GM19193 (cell line): ENCODE measurements around the gene TEN1.

Source experiments
- POLR2A ChIP-seq: IDR thresholded peaks from 4 replicates; pipeline ENCODE4 v1.6.1; 2011; ENCODE audit not compliant: insufficient read depth, insufficient read length; ENCODE audit errors: extremely low read depth

Gene TEN1

GRCh38 chr17:75978938-75979704 is at the start of gene TEN1, which contains the start of gene ACOX1:
TSS of gene TEN1 (plus strand) at chr17:75979240. CDS start at chr17:75986193, 6,953 bp downstream.
TSS of gene ACOX1 (minus strand) at chr17:75979166. CDS start at chr17:75979073, 93 bp downstream.
- TF ChIP-seq POLR2A: peak; percentile 92

GRCh38 chr17:75931062-75931461 is 48.0 kb upstream of the TEN1 start:
- no peak for TF ChIP-seq POLR2A

- no peak for TF ChIP-seq POLR2A
Observed at GRCh38 chr17:75932852-75933251, 46.2 kb upstream of the TEN1 start.

- no peak for TF ChIP-seq POLR2A
Observed at GRCh38 chr17:75933808-75934207, 45.2 kb upstream of the TEN1 start.

- no peak for TF ChIP-seq POLR2A
Observed at GRCh38 chr17:75937652-75938051, 41.4 kb upstream of the TEN1 start.

GRCh38 chr17:75940727-75941441 is 38.2 kb upstream of the TEN1 start, which contains the start of gene FBF1:
TSS of gene FBF1 (minus strand) at chr17:75941042. CDS start at chr17:75938149, 2,893 bp downstream.
- peak; percentile 82 for TF ChIP-seq POLR2A

- TF ChIP-seq POLR2A: no peak
Observed at GRCh38 chr17:75941442-75941819, 37.6 kb upstream of the TEN1 start.

GRCh38 chr17:75942473-75942872 is 36.6 kb upstream of the TEN1 start:
- no peak for TF ChIP-seq POLR2A

- TF ChIP-seq POLR2A: no peak
Observed at GRCh38 chr17:75943491-75943890, 35.5 kb upstream of the TEN1 start.

- TF ChIP-seq POLR2A: no peak
Observed at GRCh38 chr17:75945211-75945610, 33.8 kb upstream of the TEN1 start.

GRCh38 chr17:75950421-75950820 is 28.6 kb upstream of the TEN1 start:
- no peak for TF ChIP-seq POLR2A

GRCh38 chr17:75950855-75951554 is 28.0 kb upstream of the TEN1 start:
- no peak for TF ChIP-seq POLR2A

- TF ChIP-seq POLR2A: no peak
Observed at GRCh38 chr17:75959051-75959838, 19.8 kb upstream of the TEN1 start.

- no peak for TF ChIP-seq POLR2A
Observed at GRCh38 chr17:75959839-75960511, 19.1 kb upstream of the TEN1 start.
